Lower lobe of right lung (tissue), 2 donors: Measurements from ENCODE around the gene CBLN3. TPM values are rescaled to one million over a fixed set of nuclear protein-coding genes. Genes with fewer than 3 reads are reported as not detected.

ENCODE experiments used
- ATAC-seq, 2 donors: fragments of 200-7000 bp; cut with Tn5 transposase; one replicate each; pipeline ENCODE4 v1.9.1; 2020 to 2022; ENCODE audit warnings: mild to moderate bottlenecking in 2 of 2, moderate library complexity in 2 of 2
- DNase-seq: peaks from one replicate; pipeline ENCODE4 v3.0.0-alpha.2; 2020
- H3K27ac ChIP-seq: fragments of 200-600 bp; one replicate; pipeline ENCODE4 v1.8.0; 2022
- H3K27me3 ChIP-seq: fragments of 200-600 bp; one replicate; pipeline ENCODE4 v1.8.0; 2022; ENCODE audit warnings: low read depth
- H3K36me3 ChIP-seq: fragments of 200-600 bp; one replicate; pipeline ENCODE4 v1.8.0; 2022; ENCODE audit warnings: mild to moderate bottlenecking
- H3K4me1 ChIP-seq: fragments of 200-600 bp; one replicate; pipeline ENCODE4 v1.8.0; 2022
- H3K4me3 ChIP-seq: fragments of 200-600 bp; one replicate; pipeline ENCODE4 v1.8.0; 2022; ENCODE audit warnings: mild to moderate bottlenecking
- H3K9me3 ChIP-seq: fragments of 200-600 bp; one replicate; pipeline ENCODE4 v1.8.0; 2022
- intact Hi-C: fragments of 100-400 bp; cut with DNase I; formaldehyde crosslinking; loops from one replicate; pipeline ENCODE4 v1.11.0; 2022
- total RNA-seq: library from RNA; stranded (reverse); fragmentation: NEBNext Ultra II Directional; extraction: Animal tissue kit (Norgen Biotek cat#: 25700); gene quantifications from one replicate; pipeline ENCODE4 v1.2.1, GENCODE V29; 2021
- TF ChIP-seq, protein P1 (sequence below): fragments of 200-600 bp; IDR thresholded peaks from one replicate; pipeline ENCODE4 v1.8.0; 2022; ENCODE audit warnings: antibody characterized with exemption, mild to moderate bottlenecking
- donor health status: DM: no; HTN: yes; CAD: no; lungs with severe emphysema.

CBLN3 gene
- total RNA-seq, 1 donor from 2014 or later = 2.3 TPM

DNA sequence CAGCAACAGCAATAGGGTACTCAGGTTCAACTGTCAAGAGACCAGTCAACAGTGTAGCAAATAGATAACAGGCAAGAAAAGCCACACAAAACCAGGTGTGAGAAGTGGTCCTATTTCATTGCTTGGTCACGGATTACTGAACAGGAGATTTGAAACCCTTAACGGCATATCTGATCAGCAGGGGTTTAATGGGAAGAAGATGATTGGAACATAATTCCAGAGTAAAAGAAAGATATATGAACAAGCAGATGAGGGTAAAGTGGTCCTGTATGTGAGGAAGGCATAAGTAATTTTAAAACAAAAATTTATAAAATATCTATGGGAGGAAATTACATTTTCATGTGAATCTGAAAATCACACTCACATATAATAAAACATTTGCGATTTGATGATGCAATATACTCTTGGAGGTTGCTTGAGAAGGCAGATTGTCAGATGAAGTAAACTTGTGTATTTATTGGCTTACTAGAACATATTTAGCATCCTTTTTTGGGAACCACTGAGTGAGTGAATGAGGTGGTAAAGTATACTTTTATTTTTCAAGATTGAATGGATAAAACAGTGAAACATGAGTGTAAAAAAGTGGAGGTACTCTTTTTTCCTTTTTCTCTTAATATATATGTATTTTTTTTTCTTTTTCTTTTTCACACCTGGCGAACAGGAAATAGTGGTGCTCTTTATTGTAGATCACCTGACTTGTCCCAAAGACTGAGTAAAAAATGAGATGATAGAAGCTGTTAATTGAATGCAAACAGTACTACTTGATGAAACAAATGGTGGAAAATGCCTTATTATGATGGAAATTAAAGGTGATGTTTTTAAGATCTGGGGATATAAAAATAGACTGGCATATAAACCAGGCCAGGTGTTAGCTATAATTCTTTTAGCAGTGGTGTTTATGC, 34.7 kb upstream of the CBLN3 start:
- H3K4me1 ChIP-seq = no peaks in the 10 kb centered on the region
- DNase-seq (no peak), ATAC-seq (no peak)
- no peaks in the 10 kb centered on the region for H3K27me3 ChIP-seq
- intact Hi-C loops = no loop called here
- no peaks in the 10 kb centered on the region for H3K9me3 ChIP-seq
- H3K27ac ChIP-seq = no peak overlapping the region
- no peak overlapping the region for H3K4me3 ChIP-seq
- H3K36me3 ChIP-seq = no peaks in the 10 kb centered on the region
- TF ChIP-seq, protein P1, sequence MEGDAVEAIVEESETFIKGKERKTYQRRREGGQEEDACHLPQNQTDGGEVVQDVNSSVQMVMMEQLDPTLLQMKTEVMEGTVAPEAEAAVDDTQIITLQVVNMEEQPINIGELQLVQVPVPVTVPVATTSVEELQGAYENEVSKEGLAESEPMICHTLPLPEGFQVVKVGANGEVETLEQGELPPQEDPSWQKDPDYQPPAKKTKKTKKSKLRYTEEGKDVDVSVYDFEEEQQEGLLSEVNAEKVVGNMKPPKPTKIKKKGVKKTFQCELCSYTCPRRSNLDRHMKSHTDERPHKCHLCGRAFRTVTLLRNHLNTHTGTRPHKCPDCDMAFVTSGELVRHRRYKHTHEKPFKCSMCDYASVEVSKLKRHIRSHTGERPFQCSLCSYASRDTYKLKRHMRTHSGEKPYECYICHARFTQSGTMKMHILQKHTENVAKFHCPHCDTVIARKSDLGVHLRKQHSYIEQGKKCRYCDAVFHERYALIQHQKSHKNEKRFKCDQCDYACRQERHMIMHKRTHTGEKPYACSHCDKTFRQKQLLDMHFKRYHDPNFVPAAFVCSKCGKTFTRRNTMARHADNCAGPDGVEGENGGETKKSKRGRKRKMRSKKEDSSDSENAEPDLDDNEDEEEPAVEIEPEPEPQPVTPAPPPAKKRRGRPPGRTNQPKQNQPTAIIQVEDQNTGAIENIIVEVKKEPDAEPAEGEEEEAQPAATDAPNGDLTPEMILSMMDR = no peak

DNA sequence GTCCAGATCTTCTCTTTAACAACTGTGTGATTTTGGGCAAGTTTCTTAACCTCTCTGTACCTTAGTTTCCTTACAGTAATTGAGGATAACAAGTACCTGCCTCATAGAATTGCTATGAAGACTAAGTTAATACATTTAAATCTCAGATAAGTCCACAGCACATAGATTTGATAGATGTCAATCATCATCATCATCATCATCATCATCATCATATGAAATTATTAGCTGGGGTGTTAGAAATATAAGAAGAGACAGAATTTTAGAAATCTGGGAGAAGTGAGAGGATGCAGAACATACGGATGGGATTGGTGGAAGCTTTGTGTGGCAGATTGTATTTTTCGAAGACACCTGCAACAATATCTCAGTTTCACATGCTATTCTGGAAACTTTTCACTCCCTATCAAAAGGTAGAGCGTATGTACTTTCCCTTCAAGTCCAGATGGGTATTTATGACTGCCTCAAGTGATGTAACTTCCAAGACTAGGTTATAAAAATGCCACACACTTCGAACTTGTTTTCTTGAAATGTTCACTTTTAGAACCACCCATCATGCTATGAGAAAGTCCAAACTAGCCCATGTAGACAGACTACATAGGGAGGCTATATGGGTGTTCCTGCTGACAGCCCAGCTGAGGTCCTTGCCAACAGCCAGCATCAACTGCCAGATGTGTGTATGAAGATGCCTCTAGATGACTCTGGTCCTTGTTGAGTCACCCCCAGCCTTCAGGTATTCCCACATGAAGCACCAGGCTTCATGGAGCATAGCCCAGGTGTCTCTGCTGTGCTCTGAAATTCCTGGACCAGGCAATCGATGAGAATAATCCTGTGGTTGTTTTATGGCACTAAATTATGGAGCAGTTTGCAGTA, 33.8 kb upstream of the CBLN3 start:
- intact Hi-C loops = no loop called here
- no peaks in the 10 kb centered on the region for H3K9me3 ChIP-seq
- ATAC-seq (no peak), DNase-seq (no peak)
- TF ChIP-seq, protein P1 = no peak
- H3K4me3 ChIP-seq = no peak overlapping the region
- no peak overlapping the region for H3K27ac ChIP-seq
- no peaks in the 10 kb centered on the region for H3K36me3 ChIP-seq
- H3K4me1 ChIP-seq = no peaks in the 10 kb centered on the region
- no peaks in the 10 kb centered on the region for H3K27me3 ChIP-seq

DNA sequence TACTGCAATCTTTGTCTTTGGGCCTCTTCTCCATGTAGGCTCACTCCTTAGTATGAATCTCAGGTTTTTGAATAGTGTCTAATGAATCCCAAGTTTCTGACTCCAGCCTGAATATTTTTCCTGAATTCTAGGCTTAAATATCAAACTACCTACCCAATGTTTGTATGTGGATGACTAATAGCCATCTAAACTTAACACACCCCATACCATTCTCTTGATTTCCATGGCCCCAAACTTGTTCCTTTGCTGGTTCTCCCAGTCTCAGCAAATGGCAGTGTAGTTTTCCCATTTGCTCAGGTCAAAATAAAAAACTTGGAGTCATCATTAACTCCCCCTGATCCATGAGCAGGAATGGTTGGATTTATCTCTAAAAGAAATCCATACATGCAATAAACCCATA, 31.9 kb upstream of the CBLN3 start:
- Histone ChIP-seq H3K36me3 (no peaks in the 10 kb centered on the region), H3K4me1 (no peaks in the 10 kb centered on the region), H3K27me3 (no peaks in the 10 kb centered on the region), H3K9me3 (no peaks in the 10 kb centered on the region), H3K27ac (no peak overlapping the region), H3K4me3 (no peak overlapping the region)
- ATAC-seq (no peak), DNase-seq (no peak)
- TF ChIP-seq, protein P1 = no peak
- intact Hi-C loops = no loop called here

DNA sequence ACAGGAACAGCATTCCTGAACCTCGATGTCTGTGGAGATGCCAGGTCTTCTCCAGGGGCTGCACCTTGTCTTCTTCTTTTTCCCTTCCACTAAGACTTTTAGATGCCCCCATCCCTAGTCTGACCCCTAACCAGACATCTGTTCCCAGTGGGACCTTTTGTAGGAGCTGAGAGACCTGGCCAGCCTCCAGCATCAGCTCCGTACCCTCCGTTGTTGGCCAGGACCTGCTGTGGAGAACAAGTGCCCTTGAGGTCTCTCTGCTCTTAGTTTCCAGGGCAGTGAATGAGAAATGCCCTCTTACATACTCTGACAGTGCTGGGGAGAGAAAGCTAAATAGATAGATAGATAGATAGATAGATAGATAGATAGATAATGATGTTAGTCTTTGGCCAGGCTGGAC, 29.9 kb upstream of the CBLN3 start:
- Histone ChIP-seq H3K27me3 (no peaks in the 10 kb centered on the region), H3K27ac (no peak overlapping the region), H3K4me1 (no peaks in the 10 kb centered on the region), H3K36me3 (no peaks in the 10 kb centered on the region), H3K9me3 (no peaks in the 10 kb centered on the region), H3K4me3 (no peak overlapping the region)
- no peak for ATAC-seq
- TF ChIP-seq, protein P1 = no peak
- DNase-seq = no peak
- intact Hi-C loops = no loop called here

DNA sequence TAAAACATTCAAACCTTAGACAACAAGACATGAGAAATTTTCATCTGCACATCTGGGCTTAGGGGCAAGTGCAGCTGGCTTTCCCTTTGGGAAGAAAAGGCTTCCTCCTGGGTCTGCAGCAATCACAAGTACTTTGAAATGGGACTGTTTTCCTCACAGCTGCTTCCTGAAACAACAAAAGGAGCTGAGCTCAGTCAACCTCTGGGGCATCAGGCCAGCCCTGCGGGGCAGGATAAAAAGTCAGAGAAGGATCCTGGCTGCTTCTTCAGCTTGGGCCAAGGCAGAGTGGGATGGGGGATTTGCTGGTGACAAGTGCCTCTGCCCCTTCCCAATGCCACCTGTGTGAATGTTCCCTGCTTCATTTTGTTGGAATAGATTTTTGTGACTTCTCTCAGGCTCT, 29.3 kb upstream of the CBLN3 start:
- DNase-seq = no peak
- no peak overlapping the region for H3K27ac ChIP-seq

More for the DNA sequence above, 29.3 kb upstream of the CBLN3 start:
- no peak overlapping the region for H3K4me3 ChIP-seq
- intact Hi-C loops = no loop called here
- TF ChIP-seq, protein P1 = no peak
- H3K9me3 ChIP-seq = no peaks in the 10 kb centered on the region
- H3K36me3 ChIP-seq = no peaks in the 10 kb centered on the region
- H3K27me3 ChIP-seq = no peaks in the 10 kb centered on the region
- no peaks in the 10 kb centered on the region for H3K4me1 ChIP-seq
- no peak for ATAC-seq
